Measurements from ENCODE around the gene DISC1.

GRCh38 chr1:231786126-231786525 is 159.5 kb downstream of the DISC1 start:
- no peak for TF ChIP-seq CREB5 (CRISPR knock-in tag; IDR thresholded peaks at IDR 0.05; ENCODE audit: low read depth)
- no peak for TF ChIP-seq ARNTL (CRISPR knock-in tag; IDR thresholded peaks at IDR 0.05; ENCODE audit: borderline replicate concordance, low read depth)
- no peak for TF ChIP-seq TOX (CRISPR knock-in tag; IDR thresholded peaks at IDR 0.05; ENCODE audit: borderline replicate concordance)
- TF ChIP-seq ZFP30 (CRISPR knock-in tag; IDR thresholded peaks at IDR 0.05): no peak
- no peak for TF ChIP-seq PPARA (CRISPR knock-in tag; IDR thresholded peaks at IDR 0.05; ENCODE audit: borderline replicate concordance)
- TF ChIP-seq PATZ1 (CRISPR knock-in tag; IDR thresholded peaks at IDR 0.05; ENCODE audit: borderline replicate concordance): no peak
- TF ChIP-seq CSDC2 (CRISPR knock-in tag; IDR thresholded peaks at IDR 0.05): no peak
